GM19438 (cell line): ENCODE data around the gene LEPROT.
A peak's percentile ranks its signal among the peaks of the same experiment; 100 is the strongest.
"Not testable (repeated sequence)": the region's sequence is repeated elsewhere in the genome, so short reads cannot be mapped to it uniquely, and the experiment has no call there.

Experiments
- ATAC-seq: cut with Tn5 transposase; IDR thresholded peaks from one replicate; pipeline ENCODE4 v1.9.1; 2021; ENCODE audit warnings: low read depth; ENCODE audit not compliant: unreplicated experiment

The LEPROT gene, protein sequence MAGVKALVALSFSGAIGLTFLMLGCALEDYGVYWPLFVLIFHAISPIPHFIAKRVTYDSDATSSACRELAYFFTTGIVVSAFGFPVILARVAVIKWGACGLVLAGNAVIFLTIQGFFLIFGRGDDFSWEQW

DNA sequence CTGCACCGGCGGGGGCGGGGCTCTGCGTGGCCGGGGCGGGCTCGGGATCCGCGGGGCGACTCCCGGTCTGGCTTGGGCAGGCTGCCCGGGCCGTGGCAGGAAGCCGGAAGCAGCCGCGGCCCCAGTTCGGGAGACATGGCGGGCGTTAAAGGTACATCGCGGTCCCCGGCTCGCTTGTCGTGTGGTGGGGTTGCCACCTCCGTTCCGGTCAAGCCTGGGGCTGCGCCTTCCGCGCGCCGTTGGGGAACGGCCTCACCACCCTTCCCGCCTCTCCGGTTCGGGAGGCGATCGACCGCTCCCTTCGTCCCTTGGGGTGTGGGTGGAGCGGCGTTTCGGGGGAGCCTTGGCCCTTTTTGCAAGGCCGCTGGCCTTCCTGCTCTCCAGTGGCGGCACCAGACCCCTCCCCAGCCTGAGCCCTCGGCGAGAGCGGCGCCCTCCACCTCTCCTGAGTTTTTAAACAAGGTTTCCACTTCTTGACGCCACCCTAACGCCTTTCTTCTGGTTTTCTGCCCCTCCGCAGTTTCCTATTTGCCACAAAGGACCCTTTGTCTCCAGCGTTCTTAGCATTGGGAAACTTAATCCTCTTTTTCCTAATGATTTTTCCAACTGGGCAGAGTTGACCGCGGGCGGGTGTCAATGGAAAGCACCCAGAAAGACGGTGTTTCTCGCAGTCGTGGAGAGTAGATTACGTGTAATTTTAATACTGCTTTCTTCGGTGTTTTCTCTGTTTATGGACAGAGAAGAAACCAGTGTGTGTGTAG, at the start of gene LEPROT, which contains the start of gene LEPR:
Gene LEPROT (plus strand): TSS at position 79 of the 761 bp plus-strand sequence. CDS start 57 bp downstream, at position 136.
Gene LEPR (plus strand): TSS at position 79 of the 761 bp plus-strand sequence. CDS start 144,898 bp downstream, outside the sequence.
- ATAC-seq: peak; percentile 60

- no peak for ATAC-seq
Measured at GRCh38 chr1:65371544-65371943, 48.9 kb upstream of the LEPROT start.

DNA sequence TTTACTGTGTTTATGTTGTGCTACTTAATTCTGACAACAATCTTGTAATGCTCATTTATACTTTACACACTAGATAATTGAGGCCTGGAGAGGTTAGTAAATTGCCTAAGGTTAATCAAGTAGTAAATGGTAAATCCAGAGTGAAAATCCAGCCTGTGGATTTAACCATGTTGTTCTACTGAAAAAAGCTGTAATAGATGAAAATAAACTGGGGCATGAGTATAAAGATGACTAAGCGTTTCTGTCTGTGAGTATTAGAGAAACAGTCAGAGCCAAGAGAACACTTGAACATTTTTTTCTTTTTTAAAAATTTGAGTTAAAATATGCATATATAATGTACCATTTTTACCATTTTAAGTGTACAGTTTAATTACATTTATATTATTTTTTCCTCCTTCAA, 47.9 kb upstream of the LEPROT start:
- ATAC-seq: no peak

DNA sequence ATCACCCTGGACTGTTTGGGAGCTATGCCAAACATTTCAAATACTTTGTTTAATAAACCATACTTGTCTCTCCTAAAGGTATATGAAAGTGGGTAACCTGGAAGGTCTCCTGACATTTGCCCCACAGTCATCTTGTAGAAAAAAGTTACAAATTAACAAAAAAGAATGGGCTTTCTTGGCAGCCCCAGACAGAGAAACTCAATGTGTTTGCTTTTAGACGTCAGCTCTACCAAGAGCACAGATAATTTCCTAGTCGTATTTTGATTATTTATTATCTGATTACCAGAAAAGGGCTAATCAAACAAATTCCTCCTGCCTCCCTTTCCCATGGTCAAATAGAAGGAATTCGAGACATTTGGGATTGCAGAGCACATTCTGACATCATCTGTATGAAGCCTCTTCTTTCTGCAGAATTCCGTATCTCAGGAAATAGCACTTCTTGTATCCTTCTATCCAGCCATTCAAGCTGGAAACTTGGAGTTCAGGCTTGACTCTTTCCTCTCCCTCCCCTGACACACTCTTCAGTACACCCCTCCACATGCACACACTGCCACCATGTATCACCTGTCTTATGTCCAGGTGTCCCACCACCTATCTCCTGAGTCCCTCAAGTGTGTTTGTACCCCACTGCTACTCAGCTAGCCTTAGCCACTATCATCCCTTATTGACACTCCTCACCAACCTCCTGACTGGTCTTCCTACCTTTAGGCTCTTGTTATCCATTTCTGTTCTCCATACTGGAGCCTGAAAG, 42.8 kb upstream of the LEPROT start:
- no peak for ATAC-seq

- ATAC-seq: no peak
Measured at GRCh38 chr1:65378247-65378946, 42.1 kb upstream of the LEPROT start.

DNA sequence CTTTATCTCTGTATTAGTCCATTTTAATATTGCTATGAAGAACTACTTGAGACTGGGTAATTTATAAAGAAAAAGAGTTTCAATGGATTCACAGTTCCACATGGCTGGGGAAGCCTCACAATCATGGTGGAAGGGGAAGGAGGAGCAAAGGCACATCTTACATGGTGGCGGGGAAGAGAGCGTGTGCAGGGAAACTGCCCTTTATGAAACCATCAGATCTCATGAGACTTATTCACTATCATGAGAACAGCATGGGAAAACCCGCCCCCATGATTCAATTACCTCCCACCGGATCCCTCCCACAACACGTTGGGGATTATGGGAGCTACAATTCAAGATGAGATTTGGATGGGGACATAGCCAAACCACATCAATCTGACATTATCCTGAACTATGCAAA, 36.0 kb upstream of the LEPROT start:
- not testable (repeated sequence) for ATAC-seq

DNA sequence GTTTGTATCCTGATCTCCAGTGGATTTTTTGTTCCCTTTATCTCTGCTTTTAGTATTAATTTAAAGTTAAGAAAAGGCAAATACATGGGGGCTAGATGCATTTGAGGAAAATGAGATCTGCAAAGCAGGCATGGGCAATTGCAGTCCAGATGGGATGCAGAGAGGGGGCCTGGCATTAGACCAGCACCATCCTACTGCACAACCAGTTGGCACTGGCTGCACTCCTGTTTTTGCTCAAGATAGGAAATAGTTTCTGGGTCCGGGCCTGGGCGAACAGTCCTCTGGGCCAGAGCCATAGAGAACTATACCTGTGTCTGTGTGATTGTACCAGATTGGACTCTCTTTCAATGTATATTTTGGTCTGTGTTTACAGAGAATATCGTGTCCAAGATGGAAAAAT, 34.0 kb upstream of the LEPROT start:
- no peak for ATAC-seq

- no peak for ATAC-seq
Measured at GRCh38 chr1:65387821-65388220, 32.6 kb upstream of the LEPROT start.

DNA sequence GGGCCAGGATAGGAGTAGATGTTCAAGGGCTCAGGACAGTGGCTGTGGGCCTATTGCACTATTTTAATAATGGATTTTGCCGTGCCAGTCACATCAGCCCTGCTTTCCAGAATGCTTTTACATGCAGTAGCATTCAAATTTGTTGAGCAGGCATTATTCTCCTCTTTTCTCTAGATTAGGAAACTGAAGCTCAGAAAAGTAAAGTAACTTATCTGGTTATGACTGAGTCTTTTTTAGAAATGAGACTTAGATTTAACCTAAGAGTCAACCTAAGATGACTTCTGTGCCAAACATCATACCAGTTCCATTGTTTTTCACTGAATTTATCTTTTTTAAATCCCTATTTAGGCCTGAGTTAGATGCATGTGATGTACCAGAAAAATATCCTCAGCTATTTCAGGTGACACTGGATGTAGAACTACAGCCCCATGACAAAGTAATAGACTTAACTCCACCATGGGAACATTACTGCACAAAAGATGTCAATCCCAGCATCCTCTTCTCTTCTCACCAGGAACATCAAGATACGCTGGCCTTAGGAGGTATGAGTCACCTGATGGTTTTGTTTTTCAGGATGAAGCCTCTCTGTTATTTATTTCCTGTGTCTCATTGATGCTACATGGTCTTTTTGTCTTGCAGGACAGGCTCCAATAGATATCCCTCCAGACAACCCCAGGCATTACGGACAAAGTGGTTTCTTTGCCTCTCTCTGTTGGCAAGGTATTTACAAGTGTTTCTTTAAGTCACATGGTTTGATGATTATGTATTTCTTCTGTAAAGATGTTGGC, 31.4 kb upstream of the LEPROT start:
- ATAC-seq: no peak

DNA sequence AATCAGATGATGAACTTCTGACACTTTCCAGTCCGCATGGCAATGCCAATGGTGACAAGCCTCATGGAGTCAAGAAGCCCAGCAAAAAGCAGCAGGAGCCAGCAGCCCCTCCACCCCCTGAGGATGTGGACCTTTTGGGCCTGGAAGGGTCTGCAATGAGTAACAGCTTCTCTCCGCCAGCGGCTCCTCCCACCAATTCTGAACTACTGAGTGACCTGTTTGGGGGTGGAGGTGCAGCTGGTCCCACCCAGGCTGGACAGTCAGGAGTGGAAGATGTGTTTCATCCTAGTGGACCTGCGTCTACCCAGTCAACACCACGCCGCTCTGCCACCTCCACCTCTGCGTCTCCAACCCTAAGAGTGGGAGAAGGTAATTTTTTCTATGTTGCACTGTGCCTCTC, 28.0 kb upstream of the LEPROT start:
- ATAC-seq: no peak

GRCh38 chr1:65393347-65393746, 27.1 kb upstream of the LEPROT start:
- ATAC-seq: peak; percentile 86

DNA sequence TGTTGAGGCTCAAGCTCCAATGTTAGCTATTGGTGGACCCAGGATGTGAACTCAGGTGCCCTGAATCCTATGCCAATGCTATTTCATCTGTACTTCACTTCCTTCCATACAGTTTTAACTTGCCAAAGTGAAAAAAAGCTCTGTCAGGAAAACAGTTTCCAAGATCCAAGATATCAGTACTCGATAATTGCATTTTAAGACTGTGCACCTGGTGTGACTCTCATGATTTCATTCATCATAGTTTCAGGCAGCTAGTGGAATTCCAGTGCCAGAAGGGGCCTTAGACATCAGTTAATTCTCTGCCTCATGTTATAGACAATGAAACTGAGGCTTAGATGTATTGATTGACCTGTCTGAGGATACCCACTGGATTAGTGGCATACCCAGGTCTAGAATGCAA, 26.5 kb upstream of the LEPROT start:
- ATAC-seq: no peak

DNA sequence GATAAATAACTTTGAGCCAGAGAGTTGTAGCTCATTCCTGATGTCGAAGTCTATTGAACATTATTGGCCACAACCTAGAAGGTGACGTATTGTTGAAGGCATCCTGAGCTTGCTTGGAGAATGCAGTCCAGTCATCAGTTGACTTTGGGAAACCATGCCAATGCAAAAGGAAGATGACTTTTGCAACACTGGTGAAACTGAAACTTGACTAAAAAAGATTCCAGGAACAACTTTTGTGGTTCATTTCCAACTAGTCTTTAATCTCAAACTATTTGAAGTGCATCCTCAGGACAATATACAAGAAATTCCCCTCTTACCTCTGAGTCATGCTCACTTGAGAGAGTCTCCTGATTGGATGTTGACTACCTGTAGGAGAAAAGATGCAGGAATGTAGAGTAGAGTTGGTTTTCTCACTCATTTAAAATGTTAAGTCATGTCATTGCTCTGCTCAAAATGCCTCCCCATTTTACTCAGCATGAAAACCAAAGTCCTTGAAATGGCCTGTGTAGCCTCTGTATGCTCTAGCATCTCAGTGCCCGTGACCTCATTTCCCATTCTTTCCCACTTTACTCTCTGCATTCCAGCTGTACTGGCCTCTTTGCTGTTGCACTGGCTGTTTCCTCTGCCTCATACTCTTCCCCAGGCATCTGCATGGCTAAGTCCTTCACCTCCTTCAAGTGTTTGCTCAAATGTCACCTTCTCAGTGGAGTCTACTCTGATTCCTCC, 24.4 kb upstream of the LEPROT start:
- ATAC-seq: no peak

DNA sequence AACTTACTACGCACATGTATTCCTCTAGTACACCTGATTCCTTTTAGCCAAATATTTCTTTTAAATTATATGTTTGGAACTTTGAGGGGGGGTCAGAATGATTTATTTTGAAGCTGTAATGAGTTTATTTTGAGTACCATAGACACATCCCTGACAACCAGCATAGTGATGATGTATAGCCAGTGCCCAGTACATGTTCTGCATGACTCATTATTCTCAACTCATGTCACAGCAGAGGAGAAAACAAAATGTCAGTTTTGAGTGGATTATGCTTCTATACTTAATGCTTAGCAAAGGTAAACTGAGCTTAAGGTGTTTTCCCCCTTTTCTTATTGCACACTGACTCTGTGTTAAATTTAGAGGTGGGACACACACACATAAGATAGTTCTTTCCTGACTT, 22.4 kb upstream of the LEPROT start:
- no peak for ATAC-seq

GRCh38 chr1:65399003-65399402, 21.5 kb upstream of the LEPROT start:
- no peak for ATAC-seq

- no peak for ATAC-seq
Measured at GRCh38 chr1:65401612-65402011, 18.9 kb upstream of the LEPROT start.

GRCh38 chr1:65404941-65405340, 15.5 kb upstream of the LEPROT start:
- ATAC-seq: no peak

DNA sequence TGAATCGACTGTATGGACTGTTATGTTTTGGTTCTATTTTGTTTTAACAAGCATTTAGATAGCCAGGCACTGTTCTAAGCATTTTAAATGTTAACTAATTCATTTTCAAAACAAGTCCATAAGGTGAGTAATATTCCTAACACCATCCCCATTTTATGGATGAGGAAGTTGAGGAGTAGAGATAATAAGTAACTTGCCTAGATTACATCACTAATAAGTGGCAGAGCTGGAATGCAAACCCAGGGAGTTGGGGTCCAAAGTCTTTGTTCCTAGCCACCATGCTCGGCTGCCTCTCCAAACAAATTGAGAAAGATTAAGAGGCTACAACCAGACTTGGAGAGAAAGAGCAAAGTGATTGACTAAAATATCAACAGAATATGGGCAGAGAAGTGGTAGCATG, 12.6 kb upstream of the LEPROT start:
- ATAC-seq: no peak

GRCh38 chr1:65409314-65409713, 11.2 kb upstream of the LEPROT start:
- ATAC-seq: no peak
